Activated CD4-positive, alpha-beta T cell treated with anti-CD3 and anti-CD28 coated beads for 1 hour (primary cell): ENCODE results near the gene TTC1.
"Not testable (repeated sequence)": the region's sequence is repeated elsewhere in the genome, so short reads cannot be mapped to it uniquely, and the experiment has no call there.

Experiments used
- DNase-seq: peaks from one replicate; pipeline ENCODE4 v3.0.0-alpha.2; 2020

TTC1 gene

GRCh38 chr5:160001457-160001856 lies 7.5 kb upstream of the TTC1 start:
- DNase-seq, result no peak

GRCh38 chr5:160007514-160007913 lies 1.4 kb upstream of the TTC1 start:
- no peak for DNase-seq

- not testable (repeated sequence) for DNase-seq
These were observed 436 bp upstream of the TTC1 start for GRCh38 chr5:160008529-160008876.

- DNase-seq, result no peak
These were observed 651 bp downstream of the TTC1 start for GRCh38 chr5:160009591-160009989.

- DNase-seq, result no peak
These were observed 2.5 kb downstream of the TTC1 start for GRCh38 chr5:160011471-160011870.

GRCh38 chr5:160014197-160014596 lies 5.3 kb downstream of the TTC1 start:
- not testable (repeated sequence) for DNase-seq

- no peak for DNase-seq
These were observed 10.1 kb downstream of the TTC1 start for GRCh38 chr5:160018945-160019625.

- no peak for DNase-seq
These were observed 11.4 kb downstream of the TTC1 start for GRCh38 chr5:160020266-160020770.

- no peak for DNase-seq
These were observed 12.0 kb downstream of the TTC1 start for GRCh38 chr5:160020964-160021363.

- DNase-seq, result no peak
These were observed 13.0 kb downstream of the TTC1 start for GRCh38 chr5:160021831-160022446.

GRCh38 chr5:160023007-160023907 lies 14.3 kb downstream of the TTC1 start:
- DNase-seq, result no peak

- DNase-seq, result no peak
These were observed 15.1 kb downstream of the TTC1 start for GRCh38 chr5:160023908-160024630.

- DNase-seq, result no peak
These were observed 20.1 kb downstream of the TTC1 start for GRCh38 chr5:160029004-160029403.

- DNase-seq, result no peak
These were observed 20.7 kb downstream of the TTC1 start for GRCh38 chr5:160029540-160030139.

GRCh38 chr5:160030631-160031377 lies 21.9 kb downstream of the TTC1 start:
- no peak for DNase-seq

- DNase-seq, result no peak
These were observed 24.8 kb downstream of the TTC1 start for GRCh38 chr5:160033546-160034252.

GRCh38 chr5:160036243-160036642 lies 27.3 kb downstream of the TTC1 start:
- DNase-seq, result no peak

- DNase-seq, result no peak
These were observed 27.9 kb downstream of the TTC1 start for GRCh38 chr5:160036884-160037283.

- no peak for DNase-seq
These were observed 31.0 kb downstream of the TTC1 start for GRCh38 chr5:160039810-160040470.

- no peak for DNase-seq
These were observed 31.5 kb downstream of the TTC1 start for GRCh38 chr5:160040471-160040835.

GRCh38 chr5:160042671-160043070 lies 33.7 kb downstream of the TTC1 start:
- DNase-seq, result no peak
